ENCODE results near the gene XXYLT1.

DNA sequence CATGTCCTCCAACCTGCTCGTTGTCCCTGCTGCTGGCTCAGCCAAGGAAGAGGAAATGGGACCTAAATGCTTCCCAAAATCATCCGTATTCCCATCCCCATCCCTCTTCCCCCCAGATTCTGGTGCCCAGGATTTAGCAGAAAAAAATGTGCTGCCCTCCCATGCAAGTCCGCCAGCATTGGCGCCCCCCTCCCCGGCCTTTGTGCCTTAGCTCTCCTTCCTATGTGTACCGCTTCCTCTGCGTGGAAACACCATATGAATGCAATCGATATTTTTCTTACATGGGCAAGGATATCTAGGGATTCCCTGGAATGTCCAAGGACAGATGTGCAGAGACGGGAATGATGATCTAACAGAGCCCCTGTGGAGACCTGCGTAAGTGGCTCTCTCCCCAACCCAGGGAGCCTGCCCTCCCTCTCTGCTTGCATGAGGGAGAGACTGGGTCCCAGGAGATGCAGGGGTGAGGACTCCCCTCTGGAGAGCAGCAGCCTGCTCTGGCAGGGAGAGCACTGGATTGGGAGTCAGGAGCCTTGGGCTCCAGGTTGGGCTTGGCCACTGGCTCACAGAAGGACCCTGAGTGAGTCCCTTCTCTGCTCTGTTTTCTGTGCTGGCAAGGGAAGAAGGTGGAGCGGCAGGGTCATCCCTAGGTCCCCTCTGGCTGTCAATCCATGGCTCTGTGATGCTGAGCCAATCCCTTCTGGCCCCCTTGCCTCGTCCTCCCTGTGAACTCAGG is 227.2 kb downstream of the XXYLT1 start:
- no peak for TF ChIP-seq EZH2phosphoT487 (IDR thresholded peaks at IDR 0.05; ENCODE audit: borderline replicate concordance, low read length)
- TF ChIP-seq, protein P1, sequence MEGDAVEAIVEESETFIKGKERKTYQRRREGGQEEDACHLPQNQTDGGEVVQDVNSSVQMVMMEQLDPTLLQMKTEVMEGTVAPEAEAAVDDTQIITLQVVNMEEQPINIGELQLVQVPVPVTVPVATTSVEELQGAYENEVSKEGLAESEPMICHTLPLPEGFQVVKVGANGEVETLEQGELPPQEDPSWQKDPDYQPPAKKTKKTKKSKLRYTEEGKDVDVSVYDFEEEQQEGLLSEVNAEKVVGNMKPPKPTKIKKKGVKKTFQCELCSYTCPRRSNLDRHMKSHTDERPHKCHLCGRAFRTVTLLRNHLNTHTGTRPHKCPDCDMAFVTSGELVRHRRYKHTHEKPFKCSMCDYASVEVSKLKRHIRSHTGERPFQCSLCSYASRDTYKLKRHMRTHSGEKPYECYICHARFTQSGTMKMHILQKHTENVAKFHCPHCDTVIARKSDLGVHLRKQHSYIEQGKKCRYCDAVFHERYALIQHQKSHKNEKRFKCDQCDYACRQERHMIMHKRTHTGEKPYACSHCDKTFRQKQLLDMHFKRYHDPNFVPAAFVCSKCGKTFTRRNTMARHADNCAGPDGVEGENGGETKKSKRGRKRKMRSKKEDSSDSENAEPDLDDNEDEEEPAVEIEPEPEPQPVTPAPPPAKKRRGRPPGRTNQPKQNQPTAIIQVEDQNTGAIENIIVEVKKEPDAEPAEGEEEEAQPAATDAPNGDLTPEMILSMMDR (IDR thresholded peaks at IDR 0.05; ENCODE audit: low read depth, low read length, poor library complexity, severe bottlenecking) = no peak

Data from DOHH2 (cell line).